ENCODE data around the gene TTLL11.

DNA sequence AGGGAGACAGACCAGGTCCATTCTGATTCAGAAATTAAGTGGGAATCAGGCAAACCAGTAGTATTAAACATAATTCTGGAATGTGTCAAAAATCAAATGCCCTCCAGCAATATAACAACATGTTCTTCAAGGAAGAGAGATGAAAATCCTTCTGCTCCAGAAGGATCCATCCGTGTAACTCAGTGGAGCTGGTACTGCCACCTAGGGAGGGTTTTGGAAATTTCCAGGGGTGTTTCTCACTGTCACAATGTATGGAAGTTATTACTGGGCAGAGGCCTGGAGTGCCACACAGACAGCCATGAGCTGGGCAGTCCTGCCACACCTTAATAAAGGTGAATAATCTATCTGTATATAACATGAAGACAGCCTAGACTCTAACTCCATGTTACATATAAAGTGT is 87.5 kb downstream of the TTLL11 start:
- peak; percentile 44 for TF ChIP-seq CTCF (IDR thresholded peaks at IDR 0.05; ENCODE audit: insufficient read depth, low read depth, low read length)
- no peak for TF ChIP-seq EZH2 (IDR thresholded peaks at IDR 0.05; ENCODE audit: insufficient read depth, low read length)
